HEK293 (cell line): ENCODE data around the gene GAS7.

Experiments used
- CTCF ChIA-PET: fragments of 350-600 bp; formaldehyde crosslinking; extraction: SDS; loops from one replicate; lab custom pipeline; 2021; ENCODE audit warnings: antibody characterized with exemption; lab: Yijun Ruan, JAX
- POLR2A ChIA-PET: fragments of 300-600 bp; formaldehyde crosslinking; extraction: SDS; loops from one replicate; lab custom pipeline; 2020; ENCODE audit warnings: antibody characterized with exemption, inconsistent platforms; lab: Yijun Ruan, JAX
- H3K27ac ChIP-seq: fragments of 200-500 bp; sonication (Bioruptor generic); 2 replicates; pipeline ENCODE4 v1.5.1; 2014; ENCODE audit warnings: low read depth, low read length, control low read depth, inconsistent platforms; ENCODE audit errors: extremely low read depth
- H3K36me3 ChIP-seq, 2 experiments: fragments of 200-500 bp in 1 of 2; sonication (Bioruptor generic) in 1 of 2; 1 replicate in 1 of 2; 2 replicates in 1 of 2; pipeline ENCODE4 v1.5.1; 2014 to 2017; ENCODE audit warnings: inconsistent platforms in 2 of 2, low read length in 2 of 2; ENCODE audit not compliant: control insufficient read depth in 2 of 2, insufficient read depth in 1 of 2
- H3K4me1 ChIP-seq: fragments of 200-500 bp; sonication (Bioruptor generic); 2 replicates; pipeline ENCODE4 v1.5.1; 2014; ENCODE audit warnings: mild to moderate bottlenecking, low read length, inconsistent platforms; ENCODE audit not compliant: control insufficient read depth, insufficient read depth
- H3K4me3 ChIP-seq: 2 replicates; pipeline ENCODE4 v1.5.1; 2011; ENCODE audit warnings: low read depth, mild to moderate bottlenecking, control low read depth, low read length, moderate library complexity
- H3K9me3 ChIP-seq: fragments of 200-500 bp; sonication (Bioruptor generic); 2 replicates; pipeline ENCODE4 v1.5.1; 2014; ENCODE audit warnings: low read depth, low read length, inconsistent platforms; ENCODE audit not compliant: control insufficient read depth, insufficient read depth
- GFI1B ChIP-seq: fragments of 450-650 bp; formaldehyde crosslinking; IDR thresholded peaks from 2 replicates; pipeline ENCODE4 v1.5.1; 2016; ENCODE audit warnings: missing biosample characterization, missing genetic modification characterization
- GLIS1 ChIP-seq: fragments of 450-650 bp; formaldehyde crosslinking; IDR thresholded peaks from 2 replicates; pipeline ENCODE4 v1.5.1; 2016; ENCODE audit warnings: missing biosample characterization, missing genetic modification characterization
- KLF10 ChIP-seq: fragments of 450-650 bp; IDR thresholded peaks from 2 replicates; pipeline ENCODE4 v1.5.1; 2018; ENCODE audit warnings: missing biosample characterization, mild to moderate bottlenecking, missing genetic modification characterization
- MEIS1 ChIP-seq: sonication (generic); formaldehyde crosslinking; IDR thresholded peaks from 2 replicates; pipeline ENCODE4 v1.8.1; 2022; ENCODE audit warnings: missing genetic modification reagents, mild to moderate bottlenecking, borderline replicate concordance
- PRDM2 ChIP-seq: fragments of 450-650 bp; formaldehyde crosslinking; IDR thresholded peaks from 2 replicates; pipeline ENCODE4 v1.5.1; 2016; ENCODE audit warnings: missing biosample characterization, missing genetic modification characterization, borderline replicate concordance
- ZBTB10 ChIP-seq: fragments of 450-650 bp; formaldehyde crosslinking; IDR thresholded peaks from 2 replicates; pipeline ENCODE4 v1.5.1; 2016; ENCODE audit warnings: missing biosample characterization, missing genetic modification characterization
- ZBTB6 ChIP-seq: fragments of 450-650 bp; formaldehyde crosslinking; IDR thresholded peaks from 2 replicates; pipeline ENCODE4 v1.5.1; 2017; ENCODE audit warnings: missing biosample characterization, missing genetic modification characterization
- ZNF16 ChIP-seq: fragments of 450-650 bp; formaldehyde crosslinking; IDR thresholded peaks from 2 replicates; pipeline ENCODE4 v1.5.1; 2016; ENCODE audit warnings: low read depth, missing biosample characterization, missing genetic modification characterization
- ZNF18 ChIP-seq: fragments of 450-650 bp; formaldehyde crosslinking; IDR thresholded peaks from 2 replicates; pipeline ENCODE4 v1.5.1; 2016; ENCODE audit warnings: missing biosample characterization, missing genetic modification characterization
- ZNF23 ChIP-seq: fragments of 450-650 bp; formaldehyde crosslinking; IDR thresholded peaks from 2 replicates; pipeline ENCODE4 v1.5.1; 2016; ENCODE audit warnings: missing biosample characterization, missing genetic modification characterization, borderline replicate concordance
- ZNF266 ChIP-seq: fragments of 450-650 bp; formaldehyde crosslinking; IDR thresholded peaks from 2 replicates; pipeline ENCODE4 v1.5.1; 2016; ENCODE audit warnings: missing biosample characterization, missing genetic modification characterization, low read depth
- ZNF280C ChIP-seq: fragments of 450-650 bp; formaldehyde crosslinking; IDR thresholded peaks from 2 replicates; pipeline ENCODE4 v1.5.1; 2016; ENCODE audit warnings: missing biosample characterization, missing genetic modification characterization
- ZNF362 ChIP-seq: fragments of 450-650 bp; formaldehyde crosslinking; IDR thresholded peaks from 2 replicates; pipeline ENCODE4 v1.5.1; 2016; ENCODE audit warnings: missing biosample characterization, missing genetic modification characterization
- ZNF548 ChIP-seq: fragments of 450-650 bp; formaldehyde crosslinking; IDR thresholded peaks from 2 replicates; pipeline ENCODE4 v1.5.1; 2016; ENCODE audit warnings: missing biosample characterization, missing genetic modification characterization
- ZNF600 ChIP-seq: fragments of 450-650 bp; formaldehyde crosslinking; IDR thresholded peaks from 2 replicates; pipeline ENCODE4 v1.5.1; 2016; ENCODE audit warnings: missing biosample characterization, missing genetic modification characterization
- ZNF704 ChIP-seq: fragments of 450-650 bp; formaldehyde crosslinking; IDR thresholded peaks from 2 replicates; pipeline ENCODE4 v1.5.1; 2016; ENCODE audit warnings: missing biosample characterization, missing genetic modification characterization
- ZXDB ChIP-seq: fragments of 450-650 bp; formaldehyde crosslinking; IDR thresholded peaks from 2 replicates; pipeline ENCODE4 v1.5.1; 2016; ENCODE audit warnings: missing biosample characterization, missing genetic modification characterization

Gene GAS7

GRCh38 chr17:9959377-9959981, 238.9 kb downstream of the GAS7 start (continued):
- TF ChIP-seq GLIS1: peak; percentile 12; the same call in 1 of the 2 replicates
- no peak for TF ChIP-seq ZNF266 (tag by site-specific recombination)

GRCh38 chr17:9958586-9959281, 239.7 kb downstream of the GAS7 start:
- no peaks in the 10 kb centered on the region for H3K36me3 ChIP-seq
- H3K4me3 ChIP-seq: no peak overlapping the region
- POLR2A ChIA-PET: no interaction called here
- no peaks in the 10 kb centered on the region for H3K4me1 ChIP-seq
- CTCF ChIA-PET: interaction anchor here (0.5 to 9.6 kb wide), 17 partner anchors 9 to 337 kb away, joined by 3 to 93 read pairs (median 3); no protein-coding TSS in a partner anchor
- H3K27ac ChIP-seq: no peak overlapping the region
- no peaks in the 10 kb centered on the region for H3K9me3 ChIP-seq
- TF ChIP-seq ZNF600 (tag by site-specific recombination) (no peak), MEIS1 (no peak), ZNF548 (tag by site-specific recombination) (no peak), ZNF704 (tag by site-specific recombination) (no peak), PRDM2 (no peak), KLF10 (tag by site-specific recombination) (no peak), ZNF18 (tag by site-specific recombination) (no peak), ZBTB10 (no peak), ZNF362 (tag by site-specific recombination) (no peak), ZNF280C (tag by site-specific recombination) (no peak), GFI1B (tag by site-specific recombination) (no peak), ZBTB6 (tag by site-specific recombination) (no peak), ZXDB (tag by site-specific recombination) (no peak), ZNF23 (tag by site-specific recombination) (no peak), ZNF16 (tag by site-specific recombination) (no peak)
